ENCODE results near the gene CD44.

DNA sequence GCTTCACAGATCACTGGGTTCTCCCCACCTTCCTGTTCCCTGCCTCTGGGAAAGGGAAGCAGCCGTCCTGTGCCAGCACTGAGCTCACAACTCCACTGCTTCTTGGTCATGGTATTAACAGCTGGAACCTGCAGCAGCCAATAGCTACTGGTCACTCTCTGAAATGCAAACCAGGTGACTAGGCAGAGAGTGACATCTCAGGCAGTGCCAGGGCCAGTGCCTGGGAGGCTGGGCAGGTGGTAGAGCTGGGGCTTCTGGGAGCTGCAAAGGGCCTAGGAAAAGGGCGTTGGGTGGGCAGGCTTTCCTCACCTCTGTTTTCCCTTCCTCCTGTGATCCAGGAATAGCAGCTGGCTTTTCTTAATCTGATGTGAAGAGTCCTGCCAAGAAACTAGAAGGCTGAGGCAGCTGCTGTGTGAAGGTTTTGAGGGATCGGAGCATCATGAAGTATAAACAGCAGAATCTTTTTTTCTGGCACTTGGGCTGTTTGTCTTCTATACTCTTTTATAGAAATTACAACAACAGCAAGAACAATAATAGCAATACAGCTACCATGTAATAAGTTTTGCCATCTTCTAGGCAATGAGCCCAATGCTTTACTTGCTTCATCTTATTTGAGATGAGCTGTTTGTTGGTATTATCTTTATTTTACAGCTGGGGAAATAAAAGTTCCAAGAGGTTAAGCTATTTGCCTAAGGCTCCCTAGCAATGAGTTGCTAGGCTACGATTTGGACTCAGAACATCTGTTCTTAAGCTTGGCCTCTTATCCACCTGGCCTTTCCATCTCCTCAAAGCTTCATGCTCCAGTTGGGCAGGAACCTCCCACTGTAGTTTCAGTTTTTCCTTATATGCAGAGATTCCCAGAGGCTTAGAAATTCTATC lies 22.0 kb upstream of the CD44 start:
- no peak for TF ChIP-seq POLR2A (IDR thresholded peaks at IDR 0.05)
- TF ChIP-seq, protein P1, sequence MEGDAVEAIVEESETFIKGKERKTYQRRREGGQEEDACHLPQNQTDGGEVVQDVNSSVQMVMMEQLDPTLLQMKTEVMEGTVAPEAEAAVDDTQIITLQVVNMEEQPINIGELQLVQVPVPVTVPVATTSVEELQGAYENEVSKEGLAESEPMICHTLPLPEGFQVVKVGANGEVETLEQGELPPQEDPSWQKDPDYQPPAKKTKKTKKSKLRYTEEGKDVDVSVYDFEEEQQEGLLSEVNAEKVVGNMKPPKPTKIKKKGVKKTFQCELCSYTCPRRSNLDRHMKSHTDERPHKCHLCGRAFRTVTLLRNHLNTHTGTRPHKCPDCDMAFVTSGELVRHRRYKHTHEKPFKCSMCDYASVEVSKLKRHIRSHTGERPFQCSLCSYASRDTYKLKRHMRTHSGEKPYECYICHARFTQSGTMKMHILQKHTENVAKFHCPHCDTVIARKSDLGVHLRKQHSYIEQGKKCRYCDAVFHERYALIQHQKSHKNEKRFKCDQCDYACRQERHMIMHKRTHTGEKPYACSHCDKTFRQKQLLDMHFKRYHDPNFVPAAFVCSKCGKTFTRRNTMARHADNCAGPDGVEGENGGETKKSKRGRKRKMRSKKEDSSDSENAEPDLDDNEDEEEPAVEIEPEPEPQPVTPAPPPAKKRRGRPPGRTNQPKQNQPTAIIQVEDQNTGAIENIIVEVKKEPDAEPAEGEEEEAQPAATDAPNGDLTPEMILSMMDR (IDR thresholded peaks at IDR 0.05): no peak

Measured in heart left ventricle (tissue), 13 donors.